GM18498 (cell line): Measurements from ENCODE around the gene STON2.
"Not testable (repeated sequence)": the region's sequence is repeated elsewhere in the genome, so short reads cannot be mapped to it uniquely, and the experiment has no call there.

ENCODE experiments used
- ATAC-seq: cut with Tn5 transposase; IDR thresholded peaks from one replicate; pipeline ENCODE4 v1.9.1; 2021; ENCODE audit warnings: mild to moderate bottlenecking, moderate library complexity; ENCODE audit not compliant: unreplicated experiment

STON2 gene

GRCh38 chr14:81384900-81385299 lies 15.2 kb downstream of the STON2 start:
- no peak for ATAC-seq

GRCh38 chr14:81382517-81383225 lies 17.5 kb downstream of the STON2 start:
- no peak for ATAC-seq

GRCh38 chr14:81380009-81380408 lies 20.1 kb downstream of the STON2 start:
- not testable (repeated sequence) for ATAC-seq

DNA sequence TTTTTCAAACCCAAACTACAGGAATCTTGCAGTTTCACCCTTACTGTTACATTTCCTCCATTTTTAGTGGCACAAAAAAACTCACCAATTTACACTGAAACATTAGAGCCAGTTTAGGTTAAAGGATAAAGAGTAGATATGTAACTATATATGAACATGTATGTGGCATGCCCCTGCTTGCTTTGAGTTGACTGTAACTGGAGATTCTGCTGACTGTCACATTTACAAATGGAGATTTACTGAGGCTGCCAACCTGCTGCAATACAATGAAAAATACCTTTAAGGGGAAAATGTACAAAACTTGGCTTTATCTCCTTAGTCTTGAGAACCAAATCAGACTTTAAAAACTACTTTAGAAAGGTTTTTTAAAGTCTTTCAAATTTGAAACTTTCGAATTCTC lies 28.3 kb downstream of the STON2 start:
- ATAC-seq, result no peak

GRCh38 chr14:81367563-81367962 lies 32.6 kb downstream of the STON2 start:
- ATAC-seq, result no peak

DNA sequence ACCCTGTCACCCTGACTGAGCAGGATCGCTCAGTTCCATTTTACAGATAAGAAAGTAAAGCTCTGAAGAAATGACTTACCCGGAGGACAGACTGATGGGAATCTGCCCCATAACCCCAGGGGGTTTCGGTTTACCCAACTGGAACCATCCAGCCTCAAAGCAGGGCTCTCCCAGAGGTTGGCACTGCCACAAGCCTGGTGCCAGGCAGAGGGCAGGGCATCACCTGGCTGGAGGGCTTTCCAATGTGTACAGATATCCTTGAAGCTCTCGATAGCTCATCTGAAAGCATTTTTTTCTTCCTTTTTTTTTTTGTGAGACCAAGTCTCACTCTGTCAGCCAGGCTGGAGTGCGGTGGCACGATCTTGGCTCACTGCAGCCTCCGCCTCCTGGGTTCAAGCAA lies 33.2 kb downstream of the STON2 start:
- ATAC-seq, result no peak

DNA sequence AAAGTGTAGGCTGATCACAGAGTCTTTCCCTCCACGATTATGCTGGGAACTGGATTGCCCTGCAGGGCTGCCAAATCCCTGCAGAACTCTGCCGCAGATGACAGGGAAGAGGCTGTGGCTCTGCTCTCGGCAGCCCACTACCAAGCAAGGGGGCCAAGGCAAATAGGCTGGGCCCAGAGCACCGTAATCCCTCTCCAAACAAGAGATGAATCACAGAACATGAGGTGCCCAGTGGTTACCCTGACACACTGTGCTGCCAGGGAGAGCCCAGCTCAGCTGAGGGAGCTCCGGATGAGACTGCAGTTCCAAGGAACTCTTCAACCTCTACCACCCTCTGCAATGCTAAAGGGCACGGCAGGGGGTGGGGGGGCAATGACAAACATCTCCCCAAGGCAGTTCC lies 33.9 kb downstream of the STON2 start:
- no peak for ATAC-seq

DNA sequence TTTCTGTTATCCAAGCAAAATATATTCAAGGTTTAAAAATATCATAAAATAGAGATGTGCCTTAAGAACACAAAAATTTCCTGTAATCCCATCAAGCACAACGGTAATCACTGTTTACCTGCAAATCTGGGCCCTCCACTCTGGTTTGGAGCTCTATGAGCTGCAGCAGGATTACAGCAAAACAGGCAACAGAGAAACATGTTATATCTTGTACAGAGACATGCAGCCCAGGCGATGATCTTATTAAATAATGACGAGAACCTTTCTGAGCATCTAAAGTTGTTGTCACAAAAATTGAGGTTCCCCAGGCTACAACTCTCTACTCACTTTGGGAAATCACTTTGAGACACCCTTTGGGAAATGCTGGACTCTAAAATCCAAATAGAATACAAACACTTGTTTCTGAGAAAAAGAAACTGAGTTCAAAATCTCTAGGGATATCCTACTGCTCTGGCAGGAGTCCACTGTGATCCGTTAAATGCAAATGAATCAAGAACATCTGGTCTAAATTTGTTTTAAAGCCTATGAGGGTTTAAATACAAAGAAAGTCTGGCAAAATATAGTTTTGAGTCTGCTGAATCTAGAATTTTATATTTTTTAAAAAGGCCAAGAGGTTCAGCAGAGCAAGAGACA lies 36.3 kb downstream of the STON2 start:
- no peak for ATAC-seq

GRCh38 chr14:81353691-81354323 lies 46.3 kb downstream of the STON2 start:
- no peak for ATAC-seq

DNA sequence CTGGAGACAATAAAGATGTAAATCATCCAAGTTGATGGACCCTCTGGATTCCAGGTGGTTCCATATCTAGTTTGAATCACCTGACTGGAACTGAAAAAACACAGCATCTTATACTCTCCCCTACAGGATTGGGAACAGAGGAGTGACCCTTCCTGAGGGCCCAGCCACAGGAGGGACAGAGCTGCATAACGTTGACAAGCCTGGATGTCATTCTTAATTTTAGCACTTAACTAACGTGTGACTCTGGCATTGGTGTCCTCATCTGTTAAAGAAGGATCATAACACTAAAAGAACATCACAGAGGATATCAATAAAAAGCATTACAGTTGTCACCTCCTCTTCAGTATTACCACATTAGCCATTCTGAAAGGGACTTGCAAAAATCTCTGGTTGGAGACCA lies 47.7 kb downstream of the STON2 start:
- no peak for ATAC-seq

GRCh38 chr14:81351205-81351604 lies 48.9 kb downstream of the STON2 start:
- ATAC-seq, result no peak

DNA sequence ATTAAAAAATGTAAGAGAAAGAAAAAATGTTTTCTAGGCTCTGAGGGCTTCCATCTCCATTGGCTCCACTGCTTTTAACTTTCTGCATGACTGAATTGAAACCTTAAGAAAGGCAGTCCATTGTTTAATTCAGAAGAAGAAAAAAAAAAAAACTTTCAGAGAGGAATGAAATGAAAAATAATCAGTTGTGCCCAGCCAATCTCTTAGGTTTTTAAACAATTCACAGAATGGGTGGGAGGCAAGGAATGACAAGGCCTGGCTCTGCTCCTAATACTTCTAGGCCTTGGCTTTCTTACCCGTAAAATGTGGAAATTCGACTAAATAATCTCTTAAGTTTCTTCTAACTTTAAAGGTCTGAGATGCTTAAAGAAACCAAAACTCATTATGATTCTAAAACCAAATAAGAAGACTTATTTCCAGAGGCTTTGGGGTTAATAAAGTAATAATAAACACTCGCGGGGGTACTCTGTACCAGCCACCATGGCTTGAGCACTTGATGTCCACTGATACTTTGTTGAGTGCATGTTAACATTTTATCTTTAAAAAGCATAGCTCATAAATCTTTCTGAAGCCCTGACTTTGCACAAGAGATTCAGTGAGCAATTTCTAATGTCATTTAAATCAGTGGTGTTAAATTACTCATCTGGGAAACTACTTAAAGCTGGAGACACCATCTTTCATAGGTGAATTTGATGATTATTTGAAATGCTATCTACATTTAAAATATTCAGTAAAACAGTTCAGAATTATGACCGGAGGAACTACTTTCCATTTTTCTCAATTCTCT lies 49.6 kb downstream of the STON2 start:
- ATAC-seq, result no peak

DNA sequence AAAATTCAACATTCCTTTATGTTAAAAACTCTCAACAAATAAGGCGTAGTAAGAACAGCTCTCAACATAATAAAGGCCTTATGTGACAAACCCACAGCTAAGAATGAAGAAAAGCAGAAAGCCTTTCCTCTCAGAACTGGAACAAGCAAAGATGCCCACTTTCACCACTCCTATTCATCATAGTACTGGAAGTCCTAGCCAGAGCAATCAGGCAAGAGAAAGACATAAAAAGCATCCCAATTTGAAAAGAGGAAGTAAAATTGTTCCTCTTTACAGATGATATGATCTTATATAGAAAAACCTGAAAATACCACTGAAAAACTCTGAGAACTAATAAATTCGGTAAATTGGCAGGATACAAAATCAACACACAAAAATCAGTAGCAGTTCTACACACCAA lies 52.1 kb downstream of the STON2 start:
- no peak for ATAC-seq

DNA sequence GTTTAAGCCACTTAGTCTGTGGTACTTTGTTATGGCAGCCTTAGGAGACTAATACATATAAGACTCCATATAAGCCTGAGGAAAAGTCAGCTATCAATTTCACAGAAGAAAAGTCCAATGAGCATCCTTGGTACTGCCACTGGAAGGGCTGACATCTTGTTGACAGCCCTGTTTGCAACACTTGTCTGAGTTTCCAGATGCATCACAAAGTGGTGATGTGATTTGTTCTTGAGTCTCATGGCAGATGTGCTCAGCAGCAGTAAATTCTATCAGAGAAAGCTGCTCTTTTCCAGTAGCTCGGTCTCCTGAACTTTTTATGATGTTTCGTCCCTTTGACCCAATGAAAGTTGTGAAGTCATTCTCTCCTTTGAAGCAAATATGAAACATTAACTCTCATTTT lies 54.3 kb downstream of the STON2 start:
- ATAC-seq, result no peak

GRCh38 chr14:81344481-81345160 lies 55.5 kb downstream of the STON2 start:
- no peak for ATAC-seq

DNA sequence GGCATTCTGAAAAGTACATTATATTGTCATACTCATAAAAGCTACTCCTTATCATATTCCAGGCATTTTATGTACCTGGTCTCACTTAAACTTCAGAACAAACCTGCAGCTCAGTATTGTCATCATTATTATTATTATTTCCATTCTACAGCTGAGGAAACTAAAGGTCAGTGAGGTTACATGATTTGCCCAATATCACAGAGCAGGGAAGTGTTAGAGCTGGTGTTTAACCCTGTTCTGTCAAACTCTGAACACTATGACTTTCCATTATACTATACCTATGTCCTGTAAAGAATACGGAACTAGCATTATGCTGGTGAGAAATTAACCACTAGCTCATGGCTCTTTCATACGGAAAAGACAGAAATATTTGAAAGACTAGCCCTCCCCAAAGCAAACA lies 56.4 kb downstream of the STON2 start:
- no peak for ATAC-seq

DNA sequence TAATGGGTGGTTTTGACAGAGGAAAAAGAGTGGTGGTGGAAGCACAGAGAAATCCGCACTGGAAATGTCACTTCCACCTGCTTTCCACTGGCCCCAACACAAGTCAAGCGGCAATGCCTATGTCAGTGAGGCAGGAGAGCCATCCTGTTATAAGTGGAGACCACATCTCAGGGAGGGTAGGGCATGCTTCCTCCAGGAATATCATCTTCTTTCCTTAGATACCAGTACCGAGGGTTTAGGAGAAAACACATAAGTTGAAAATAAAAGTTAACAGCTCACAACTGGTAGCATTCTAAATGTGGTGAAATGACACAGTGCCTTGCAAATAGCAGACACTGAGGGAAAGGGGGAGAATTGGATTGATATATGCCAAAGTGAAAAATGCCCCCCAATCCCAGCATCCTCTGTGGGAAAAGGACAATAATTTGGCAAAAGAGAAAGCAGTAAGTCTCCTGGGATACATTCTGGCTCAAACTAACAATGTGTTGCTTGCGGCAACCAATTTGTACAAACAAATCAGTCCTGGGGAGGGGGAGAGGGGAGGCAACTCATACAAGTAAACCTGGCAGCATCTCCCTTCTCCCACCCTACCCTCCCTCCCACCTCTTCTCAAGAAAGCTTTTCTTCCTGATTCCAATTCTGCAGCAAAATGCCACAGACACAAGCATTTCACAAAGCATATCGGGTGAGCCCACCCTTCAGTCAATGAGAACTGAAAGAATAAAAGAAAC lies 57.1 kb downstream of the STON2 start:
- ATAC-seq, result no peak

- no peak for ATAC-seq
These were observed 58.3 kb downstream of the STON2 start for GRCh38 chr14:81341781-81342180.

GRCh38 chr14:81341370-81341769 lies 58.8 kb downstream of the STON2 start:
- ATAC-seq, result no peak

- no peak for ATAC-seq
These were observed 59.9 kb downstream of the STON2 start for GRCh38 chr14:81340201-81340600.
